SU-DHL-6 (cell line): ENCODE results near the gene STX10.

Source experiments
- EZH2phosphoT487 ChIP-seq: fragments of 200-600 bp; sonication (generic), shearing (Covaris generic); conservative IDR thresholded peaks from 2 replicates; pipeline ENCODE4 v1.6.1; 2018; ENCODE audit warnings: mild to moderate bottlenecking, antibody characterized with exemption, low read length, moderate library complexity, mixed read lengths
- TF ChIP-seq, protein P1 (sequence below): fragments of 200-600 bp; sonication (generic); IDR thresholded peaks from one replicate; pipeline ENCODE4 v1.5.1; 2017; ENCODE audit warnings: antibody characterized with exemption, mild to moderate bottlenecking, low read length, moderate library complexity; ENCODE audit not compliant: insufficient read depth, poor library complexity, severe bottlenecking

DNA sequence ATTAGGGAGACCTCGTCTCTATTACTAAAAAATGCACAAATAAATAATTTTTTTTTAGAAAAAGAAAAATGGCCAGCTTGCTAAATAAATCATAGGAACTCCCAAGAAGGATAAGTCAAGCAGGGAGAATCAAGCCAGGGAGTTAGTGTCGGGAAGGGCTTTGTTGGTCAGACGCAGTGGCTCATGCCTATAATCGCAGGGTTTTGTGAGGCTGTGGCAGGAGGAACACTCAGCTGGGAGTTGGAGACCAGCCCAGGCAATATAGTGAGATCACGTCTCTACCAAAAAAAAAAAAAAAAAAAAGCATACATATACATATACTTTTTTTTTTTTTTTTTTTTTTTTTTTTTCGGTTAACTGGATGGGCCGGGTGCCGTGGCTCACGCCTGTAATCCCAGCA lies 23.1 kb downstream of the STX10 start:
- TF ChIP-seq, protein P1, sequence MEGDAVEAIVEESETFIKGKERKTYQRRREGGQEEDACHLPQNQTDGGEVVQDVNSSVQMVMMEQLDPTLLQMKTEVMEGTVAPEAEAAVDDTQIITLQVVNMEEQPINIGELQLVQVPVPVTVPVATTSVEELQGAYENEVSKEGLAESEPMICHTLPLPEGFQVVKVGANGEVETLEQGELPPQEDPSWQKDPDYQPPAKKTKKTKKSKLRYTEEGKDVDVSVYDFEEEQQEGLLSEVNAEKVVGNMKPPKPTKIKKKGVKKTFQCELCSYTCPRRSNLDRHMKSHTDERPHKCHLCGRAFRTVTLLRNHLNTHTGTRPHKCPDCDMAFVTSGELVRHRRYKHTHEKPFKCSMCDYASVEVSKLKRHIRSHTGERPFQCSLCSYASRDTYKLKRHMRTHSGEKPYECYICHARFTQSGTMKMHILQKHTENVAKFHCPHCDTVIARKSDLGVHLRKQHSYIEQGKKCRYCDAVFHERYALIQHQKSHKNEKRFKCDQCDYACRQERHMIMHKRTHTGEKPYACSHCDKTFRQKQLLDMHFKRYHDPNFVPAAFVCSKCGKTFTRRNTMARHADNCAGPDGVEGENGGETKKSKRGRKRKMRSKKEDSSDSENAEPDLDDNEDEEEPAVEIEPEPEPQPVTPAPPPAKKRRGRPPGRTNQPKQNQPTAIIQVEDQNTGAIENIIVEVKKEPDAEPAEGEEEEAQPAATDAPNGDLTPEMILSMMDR: no peak
- no peak for TF ChIP-seq EZH2phosphoT487
